Occipital lobe (tissue), 2 donors: ENCODE results near the gene SPOP. TPM values are rescaled to one million over a fixed set of nuclear protein-coding genes. Genes with fewer than 3 reads are reported as not detected.
"Not testable (repeated sequence)": the region's sequence is repeated elsewhere in the genome, so short reads cannot be mapped to it uniquely, and the experiment has no call there.

Experiments used
- DNase-seq: peaks from one replicate; lab custom pipeline; 2025; lab: John Stamatoyannopoulos, UW
- total RNA-seq: library from RNA; depleted of rRNA; stranded (reverse); fragments of >200 nt; gene quantifications from one replicate; pipeline ENCODE4 v1.2.3, GENCODE V29; 2014

The SPOP gene
- total RNA-seq, 1 donor from 2014 or later = 123 TPM

DNA sequence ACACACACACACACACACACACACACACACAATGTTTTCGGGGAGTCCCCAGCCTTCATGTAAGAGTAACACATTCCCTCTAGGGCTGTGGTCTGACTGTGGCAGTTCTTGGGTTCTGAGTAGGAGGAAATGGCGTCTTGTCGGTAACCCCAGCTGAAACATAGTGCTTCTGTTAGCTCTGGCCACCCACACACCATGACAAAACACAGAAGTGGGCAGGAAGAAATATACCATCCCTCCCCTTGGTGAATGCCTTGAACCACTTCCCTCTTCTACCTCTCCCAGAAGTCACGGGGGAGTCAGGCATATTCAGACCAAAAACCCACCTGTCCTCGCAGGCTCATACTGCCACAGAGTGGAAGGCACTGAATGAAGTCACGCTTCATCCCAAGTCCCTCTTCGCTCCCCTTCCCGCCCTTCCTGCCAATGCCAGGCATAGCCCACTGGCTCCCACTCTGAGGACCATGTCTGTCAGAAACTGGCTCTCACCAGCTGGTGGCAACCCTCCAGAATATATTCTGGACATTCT lies 18.4 kb upstream of the SPOP start:
- no peak for DNase-seq

- no peak for DNase-seq
These were observed 17.9 kb upstream of the SPOP start for GRCh38 chr17:49695698-49696232.

DNA sequence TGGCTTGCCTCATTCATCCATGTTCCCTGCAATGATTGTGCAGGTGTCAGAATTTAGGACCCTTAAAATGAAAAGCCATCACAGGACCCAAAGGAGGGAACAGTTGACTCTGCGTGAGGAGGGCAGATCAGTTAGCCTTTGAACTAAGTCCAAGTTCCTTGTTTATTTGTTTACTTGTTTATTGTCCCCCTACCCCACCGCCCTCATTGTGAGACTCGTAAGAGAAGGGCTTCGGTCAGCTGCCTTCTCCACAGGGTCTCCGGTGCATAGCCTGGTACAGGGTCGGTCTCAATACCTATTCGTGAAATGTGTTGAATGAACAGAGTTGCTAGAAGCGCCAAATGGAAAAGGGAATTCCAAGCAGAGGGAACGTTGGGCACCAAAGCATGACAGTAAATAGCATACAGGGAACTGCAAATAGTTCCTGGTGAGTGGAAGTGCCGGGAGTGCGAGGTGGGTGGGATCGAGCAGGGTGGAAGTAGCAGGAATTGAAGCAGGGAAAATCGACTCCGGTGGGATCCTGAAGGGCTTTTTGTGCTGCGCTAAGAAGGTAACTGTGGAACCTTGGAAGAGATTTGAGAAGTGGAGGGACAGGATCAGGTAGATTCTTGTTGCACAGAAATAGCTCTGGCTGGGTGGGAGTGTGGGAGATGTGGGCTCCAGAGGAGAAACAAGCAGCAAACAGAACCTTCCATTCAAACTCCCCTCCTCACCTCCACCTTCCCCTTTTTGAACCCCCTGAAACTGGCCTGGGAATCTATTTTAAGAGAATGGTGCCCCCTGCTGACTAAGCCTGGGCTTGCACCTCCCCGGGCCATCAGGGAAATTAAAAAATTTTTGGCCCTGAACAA lies 17.2 kb upstream of the SPOP start:
- DNase-seq = no peak

- no peak for DNase-seq
These were observed 14.9 kb upstream of the SPOP start for GRCh38 chr17:49692751-49693150.

GRCh38 chr17:49691677-49692191 lies 13.8 kb upstream of the SPOP start:
- DNase-seq = no peak

GRCh38 chr17:49691086-49691676 lies 13.3 kb upstream of the SPOP start:
- no peak for DNase-seq

DNA sequence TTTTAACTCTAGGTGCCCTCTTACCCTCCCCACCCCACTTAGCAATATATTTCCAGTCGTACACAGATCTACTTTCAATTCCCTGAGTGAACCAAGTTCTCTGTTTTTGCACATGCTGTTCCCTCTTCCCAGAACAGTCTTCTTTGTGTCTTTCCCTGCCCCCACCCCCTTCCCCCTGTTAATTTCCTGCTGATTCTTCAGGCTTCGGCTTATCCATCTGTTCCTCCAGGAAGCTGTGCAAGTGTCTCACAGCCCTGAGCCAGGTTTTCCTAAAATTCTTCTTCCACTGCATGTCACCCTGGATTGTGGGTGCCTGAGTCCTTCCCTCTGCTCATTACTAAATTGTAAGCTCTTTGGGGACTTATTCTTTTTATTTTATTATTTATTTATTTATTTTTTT lies 12.4 kb upstream of the SPOP start:
- DNase-seq = no peak

- no peak for DNase-seq
These were observed 11.0 kb upstream of the SPOP start for GRCh38 chr17:49688848-49689247.

GRCh38 chr17:49687878-49688491 lies 10.1 kb upstream of the SPOP start:
- DNase-seq = no peak

DNA sequence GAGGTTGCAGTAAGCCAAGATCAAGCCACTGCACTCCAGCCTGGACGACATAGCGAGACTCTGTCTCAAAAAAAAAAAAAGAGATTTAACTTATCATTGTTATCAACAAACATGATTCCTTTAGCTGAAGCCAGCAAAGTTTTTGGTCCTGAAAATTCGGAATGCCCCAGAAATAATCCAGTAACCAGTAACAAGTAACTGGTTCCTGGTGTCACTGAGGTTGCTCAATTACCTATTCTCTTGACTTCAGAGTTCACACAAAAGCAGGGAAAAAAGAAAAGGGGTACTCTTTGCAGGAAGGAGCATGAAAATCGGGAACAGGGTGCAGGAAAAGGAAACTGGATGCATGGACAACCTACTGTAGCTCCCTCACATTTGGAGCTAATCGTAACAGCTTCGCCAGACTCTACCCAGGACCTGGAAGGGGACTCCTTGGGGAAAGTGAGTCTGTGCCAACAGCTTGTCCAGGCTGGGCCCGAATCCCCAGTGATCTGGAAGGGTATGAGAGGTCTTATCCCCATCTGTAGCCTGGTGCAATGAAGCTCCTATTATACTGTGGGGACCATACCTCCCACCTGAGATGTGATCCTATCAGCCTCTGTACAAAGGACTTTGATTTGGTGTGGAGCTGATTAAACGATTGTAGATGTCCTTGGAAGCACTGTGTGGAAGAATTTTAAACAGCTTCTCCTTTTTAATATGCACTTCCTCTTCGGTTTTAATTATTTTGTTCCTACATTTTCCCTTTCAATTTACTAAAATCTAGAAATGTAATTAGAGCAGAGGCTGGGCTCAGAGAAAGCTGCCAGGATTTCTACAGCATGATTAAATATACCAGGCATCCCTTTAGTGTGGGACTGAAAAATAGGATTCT lies 3.4 kb upstream of the SPOP start:
- DNase-seq = no peak

GRCh38 chr17:49680314-49680713 lies 2.4 kb upstream of the SPOP start:
- no peak for DNase-seq

DNA sequence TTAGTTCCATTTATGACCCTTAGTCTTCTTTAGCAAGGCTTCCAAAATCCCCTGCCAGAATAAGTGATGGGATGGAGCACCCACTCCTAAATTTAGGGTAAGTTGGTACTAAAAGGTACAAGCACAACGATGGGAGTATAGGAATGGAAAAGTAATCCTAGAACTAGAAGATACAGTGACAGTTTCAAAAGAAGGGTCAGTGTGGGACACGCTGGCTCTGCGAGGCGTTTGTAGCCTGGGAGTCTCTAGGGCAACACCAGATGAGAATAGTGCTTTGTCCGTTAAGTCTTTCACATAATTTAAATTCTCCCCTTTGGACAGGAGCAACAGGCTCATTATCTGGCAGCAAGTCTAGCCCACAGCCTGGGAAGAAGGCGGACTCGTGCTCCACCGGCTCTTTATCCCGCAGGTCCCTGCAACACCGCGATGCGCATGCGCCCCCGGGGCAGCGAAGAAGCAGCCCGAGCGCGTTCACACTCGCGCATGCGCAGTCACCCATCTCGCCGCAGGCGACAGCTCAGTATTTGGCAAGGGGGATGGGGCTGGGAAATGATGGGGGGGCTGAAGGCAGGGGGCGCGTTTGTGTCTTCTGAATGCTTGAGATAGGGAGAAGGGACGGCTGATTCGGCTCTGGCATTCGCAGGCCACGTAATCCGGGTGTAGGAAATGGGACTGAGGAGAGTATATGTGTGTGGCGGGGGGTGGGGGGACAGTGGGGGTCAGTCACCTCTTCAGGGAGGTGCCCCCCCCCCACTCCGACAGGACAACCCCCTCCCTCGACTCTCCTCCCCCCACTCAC lies 564 bp downstream of the SPOP start:
- DNase-seq = peak; percentile 86

- DNase-seq = no peak
These were observed 1.5 kb downstream of the SPOP start for GRCh38 chr17:49676276-49676868.

DNA sequence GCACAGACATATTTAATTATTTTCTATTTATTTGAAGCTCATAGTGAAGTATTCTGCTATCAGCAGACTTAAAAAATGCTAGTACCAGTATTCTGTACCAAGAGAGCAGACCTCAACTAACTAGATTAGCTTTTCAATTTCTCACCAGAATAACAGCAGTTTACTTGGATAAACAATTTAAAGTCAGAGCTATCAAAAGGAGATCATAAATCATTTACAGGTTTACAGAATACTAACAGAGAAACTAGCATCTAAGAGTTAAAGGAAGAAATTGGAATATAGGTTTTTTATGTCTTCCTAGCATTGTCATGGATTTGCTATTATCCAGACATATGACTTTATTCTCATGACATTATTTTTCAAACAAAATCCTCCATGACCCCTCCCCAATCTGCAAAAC lies 3.4 kb downstream of the SPOP start:
- no peak for DNase-seq

GRCh38 chr17:49673679-49674078 lies 4.2 kb downstream of the SPOP start:
- not testable (repeated sequence) for DNase-seq

GRCh38 chr17:49670641-49671040 lies 7.3 kb downstream of the SPOP start:
- DNase-seq = no peak

- DNase-seq = no peak
These were observed 7.9 kb downstream of the SPOP start for GRCh38 chr17:49670002-49670401.

GRCh38 chr17:49667854-49668253 lies 10.0 kb downstream of the SPOP start:
- no peak for DNase-seq

DNA sequence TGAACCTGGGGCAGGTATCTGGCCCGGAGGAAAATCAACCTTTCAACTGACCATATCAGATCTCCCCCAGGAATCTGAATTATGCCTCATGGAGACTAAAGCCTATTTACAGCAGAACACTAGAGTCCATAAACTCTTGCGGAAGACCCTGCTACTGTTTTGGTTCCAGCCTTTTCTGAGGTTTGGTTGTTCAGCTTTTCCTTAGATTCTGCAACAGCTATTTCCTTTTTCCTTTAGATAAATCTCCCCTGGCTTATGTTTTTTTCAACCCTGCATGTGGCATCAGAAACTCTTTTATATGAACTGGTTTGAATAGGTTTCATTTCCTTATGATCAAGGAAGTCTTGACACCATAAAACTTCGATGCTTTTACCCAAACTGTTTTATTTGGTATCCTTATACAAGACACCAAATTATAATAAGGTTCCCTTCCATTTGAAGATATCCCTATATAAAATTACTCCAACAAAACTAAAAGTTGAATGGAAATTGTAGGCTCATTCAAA lies 13.1 kb downstream of the SPOP start:
- DNase-seq = no peak
